ENCODE data around the gene VSIG10. TPM values are rescaled to one million over a fixed set of nuclear protein-coding genes. Genes with fewer than 3 reads are reported as not detected.

Gene VSIG10
- total RNA-seq, 6 experiments from 2014 or later, result 13.1 to 31.3 (median 20.1) TPM

DNA sequence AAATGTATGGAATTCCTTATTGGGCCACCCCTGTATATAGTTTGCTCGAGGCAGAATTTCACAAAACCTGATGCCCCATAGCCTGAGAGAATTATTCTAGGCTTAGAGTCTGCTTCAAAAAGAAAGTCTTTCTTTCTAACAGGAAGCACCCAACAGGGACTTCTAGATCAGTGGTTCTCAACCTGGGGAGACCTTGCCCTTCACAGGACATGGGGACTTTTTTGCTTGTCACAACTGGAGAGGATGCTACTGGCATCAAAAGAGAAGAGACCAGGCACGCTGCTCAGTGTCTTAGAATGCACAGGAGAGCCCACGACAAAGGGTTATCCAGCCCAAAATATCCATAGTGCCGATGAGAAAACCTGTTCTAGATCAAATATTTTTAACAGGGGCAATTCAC, 61.7 kb downstream of the VSIG10 start:
- H3K4me3 ChIP-seq, result no peak overlapping the region
- peaks cover 4 to 31% (median 12%) of the 10 kb centered on the region in 4 donors for H3K36me3 ChIP-seq
- TF ChIP-seq, protein P1, sequence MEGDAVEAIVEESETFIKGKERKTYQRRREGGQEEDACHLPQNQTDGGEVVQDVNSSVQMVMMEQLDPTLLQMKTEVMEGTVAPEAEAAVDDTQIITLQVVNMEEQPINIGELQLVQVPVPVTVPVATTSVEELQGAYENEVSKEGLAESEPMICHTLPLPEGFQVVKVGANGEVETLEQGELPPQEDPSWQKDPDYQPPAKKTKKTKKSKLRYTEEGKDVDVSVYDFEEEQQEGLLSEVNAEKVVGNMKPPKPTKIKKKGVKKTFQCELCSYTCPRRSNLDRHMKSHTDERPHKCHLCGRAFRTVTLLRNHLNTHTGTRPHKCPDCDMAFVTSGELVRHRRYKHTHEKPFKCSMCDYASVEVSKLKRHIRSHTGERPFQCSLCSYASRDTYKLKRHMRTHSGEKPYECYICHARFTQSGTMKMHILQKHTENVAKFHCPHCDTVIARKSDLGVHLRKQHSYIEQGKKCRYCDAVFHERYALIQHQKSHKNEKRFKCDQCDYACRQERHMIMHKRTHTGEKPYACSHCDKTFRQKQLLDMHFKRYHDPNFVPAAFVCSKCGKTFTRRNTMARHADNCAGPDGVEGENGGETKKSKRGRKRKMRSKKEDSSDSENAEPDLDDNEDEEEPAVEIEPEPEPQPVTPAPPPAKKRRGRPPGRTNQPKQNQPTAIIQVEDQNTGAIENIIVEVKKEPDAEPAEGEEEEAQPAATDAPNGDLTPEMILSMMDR (IDR thresholded peaks at IDR 0.05), result no peak
- TF ChIP-seq POLR2A (IDR thresholded peaks at IDR 0.05), result no peak
- no peaks in the 10 kb centered on the region for H3K9me3 ChIP-seq
- peaks cover 0 to 17% (median 3%) of the 10 kb centered on the region in 4 donors for H3K4me1 ChIP-seq
- 95% methylated on average over 3 of the region's 4 CpGs for WGBS (ENCODE audit: insufficient coverage, low coverage, low lambda C conversion rate, missing lambda C conversion rate)
- intact Hi-C loops (cut with DNase I), result no loop called here
- ATAC-seq (no peak), DNase-seq (no peak)
- no peak overlapping the region for H3K27ac ChIP-seq
- no peaks in the 10 kb centered on the region for H3K27me3 ChIP-seq

DNA sequence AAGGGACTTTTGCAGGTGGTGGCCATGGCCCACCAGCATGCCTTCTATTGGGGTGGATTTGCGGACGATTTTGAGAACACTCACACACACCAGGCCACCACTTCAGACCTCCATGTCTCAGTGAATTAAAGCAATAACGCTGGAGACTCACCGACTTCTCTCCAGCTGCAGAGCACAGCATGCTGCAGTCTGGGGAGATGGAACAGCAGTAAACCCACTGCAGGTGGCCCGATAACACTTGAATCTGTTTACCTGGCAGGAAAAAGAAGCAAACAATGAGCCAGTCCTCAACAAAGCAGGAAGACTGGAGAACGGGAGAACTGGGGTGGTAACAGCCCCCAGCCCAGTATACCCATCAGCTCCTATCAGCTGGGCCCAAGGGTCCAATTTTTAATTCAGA, 65.7 kb downstream of the VSIG10 start:
- H3K36me3 ChIP-seq, result peaks cover 9 to 63% (median 33%) of the 10 kb centered on the region in 4 donors
- no peaks in the 10 kb centered on the region for H3K27me3 ChIP-seq
- intact Hi-C loops (cut with DNase I), result loop anchor here in 1 of 2 donors (10.0 kb wide), 1 partner anchor 163 kb away; no protein-coding TSS in a partner anchor
- peak overlapping the region; percentile 8 to 47 (median 30) for H3K27ac ChIP-seq
- no peaks in the 10 kb centered on the region for H3K9me3 ChIP-seq
- TF ChIP-seq, protein P1 (IDR thresholded peaks at IDR 0.05), result no peak
- no peak for TF ChIP-seq POLR2A (IDR thresholded peaks at IDR 0.05)
- H3K4me1 ChIP-seq, result peaks cover 0 to 18% (median 3%) of the 10 kb centered on the region in 4 donors
- H3K4me3 ChIP-seq, result no peak overlapping the region
- ATAC-seq, result peak in 3 of 4 donors; percentile 7 to 25 (median 14)
- 48% methylated on average over 3 of the region's 6 CpGs for WGBS (ENCODE audit: insufficient coverage, low coverage, low lambda C conversion rate, missing lambda C conversion rate)
- no peak for DNase-seq

DNA sequence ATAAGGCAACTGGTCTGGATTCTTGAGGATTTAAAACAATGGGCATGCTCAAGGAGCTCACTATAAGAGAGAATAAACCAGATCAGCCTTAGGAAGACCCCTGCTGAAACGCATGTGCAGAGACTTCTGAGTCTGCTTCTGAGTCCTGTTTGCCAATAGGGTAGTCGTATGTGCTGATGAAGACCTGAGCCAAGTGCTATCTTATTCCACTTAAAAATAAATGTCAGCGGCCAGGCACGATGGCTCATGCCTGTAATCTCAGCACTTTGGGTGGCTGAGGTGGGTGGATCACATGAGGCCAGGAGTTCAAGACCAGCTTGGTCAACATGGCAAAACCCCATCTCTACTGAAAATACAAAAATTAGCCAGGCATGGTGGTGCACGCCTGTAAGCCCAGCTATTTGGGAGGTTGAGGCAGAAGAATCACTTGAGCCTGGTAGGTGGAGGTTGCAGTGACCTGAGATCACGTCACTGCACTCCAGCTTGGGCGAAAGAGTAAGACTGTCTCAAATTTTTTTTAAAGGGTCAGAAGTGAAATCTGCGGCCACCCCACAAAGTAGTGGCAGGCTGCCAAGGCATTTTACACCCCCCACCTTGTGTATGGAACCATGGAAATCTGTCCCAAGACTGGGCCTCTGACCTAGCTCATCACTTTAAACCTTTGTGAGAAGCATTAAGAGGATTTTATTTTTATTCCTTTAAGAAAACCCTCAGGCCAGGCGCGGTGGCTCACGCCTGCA, 67.0 kb downstream of the VSIG10 start:
- Histone ChIP-seq H3K9me3 (no peaks in the 10 kb centered on the region), H3K27ac (peak overlapping the region in 2 of 3 donors; percentile 30 to 47), H3K4me1 (peaks cover 0 to 18% (median 3%) of the 10 kb centered on the region in 4 donors), H3K36me3 (peaks cover 3 to 64% (median 36%) of the 10 kb centered on the region in 4 donors), H3K4me3 (no peak overlapping the region), H3K27me3 (no peaks in the 10 kb centered on the region)
- intact Hi-C loops (cut with DNase I), result loop anchor here in 1 of 2 donors (10.0 kb wide), 1 partner anchor 162 kb away; no protein-coding TSS in a partner anchor
- DNase-seq, result no peak
- TF ChIP-seq POLR2A (IDR thresholded peaks at IDR 0.05), result no peak
- TF ChIP-seq, protein P1 (IDR thresholded peaks at IDR 0.05), result no peak
- 85% methylated on average over 8 of the region's 11 CpGs for WGBS (ENCODE audit: insufficient coverage, low coverage, low lambda C conversion rate, missing lambda C conversion rate)
- no peak for ATAC-seq

DNA sequence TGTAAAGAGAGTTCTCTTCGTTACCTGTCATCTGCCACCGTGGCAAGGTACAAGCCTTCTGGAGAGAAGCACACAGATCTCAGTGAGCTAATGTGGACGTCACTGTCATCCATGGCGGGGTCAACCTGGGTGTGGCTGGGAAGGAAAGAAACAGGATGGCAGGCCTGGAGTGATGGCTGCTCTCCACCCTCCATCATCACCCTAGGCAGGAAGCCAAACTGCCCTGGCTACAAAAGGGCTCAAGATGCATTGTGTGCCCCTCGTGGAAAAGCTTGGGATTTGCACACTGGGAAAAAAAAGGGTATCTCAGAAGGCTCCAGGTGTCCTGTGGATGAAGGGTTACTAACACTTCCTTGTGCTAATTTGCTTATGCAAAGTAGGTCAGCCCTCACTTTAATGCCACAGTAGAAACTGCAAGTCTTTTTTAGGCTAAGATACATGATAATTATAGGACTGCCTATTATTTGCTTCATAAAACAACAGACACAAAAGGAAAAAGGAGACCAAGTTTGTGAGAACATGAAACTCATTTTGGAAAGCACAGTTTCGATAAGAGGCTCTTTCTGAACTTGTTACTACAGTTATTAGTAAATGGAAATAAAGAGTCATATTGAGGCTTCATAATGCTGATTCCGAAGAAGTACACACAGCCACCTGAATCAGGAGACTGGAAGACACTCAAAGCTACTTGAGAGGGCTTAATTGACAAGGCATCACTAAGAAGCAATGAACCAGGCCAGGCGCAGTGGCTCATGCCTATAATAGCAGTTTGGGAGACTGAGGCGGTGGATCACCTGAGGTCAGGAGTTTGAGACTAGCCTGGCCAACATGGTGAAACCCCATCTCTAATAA, 68.4 kb downstream of the VSIG10 start:
- peak in 2 of 4 donors; percentile 5 to 10 for ATAC-seq
- intact Hi-C loops (cut with DNase I), result loop anchor here in 1 of 2 donors (10.0 kb wide), 1 partner anchor 161 kb away; no protein-coding TSS in a partner anchor
- Histone ChIP-seq H3K36me3 (peaks cover 3 to 78% (median 37%) of the 10 kb centered on the region in 4 donors), H3K4me1 (peaks cover 0 to 18% (median 3%) of the 10 kb centered on the region in 4 donors), H3K4me3 (no peak overlapping the region), H3K9me3 (no peaks in the 10 kb centered on the region), H3K27ac (no peak overlapping the region), H3K27me3 (no peaks in the 10 kb centered on the region)
- no peak for TF ChIP-seq POLR2A (IDR thresholded peaks at IDR 0.05)
- TF ChIP-seq, protein P1 (IDR thresholded peaks at IDR 0.05), result no peak
- whole genome bisulfite sequencing (ENCODE audit: insufficient coverage, low coverage, low lambda C conversion rate, missing lambda C conversion rate), result 80% methylated on average over 7 of the region's 9 CpGs
- DNase-seq, result no peak

All from right lobe of liver (tissue), 6 donors.